WERI-Rb-1 (cell line): ENCODE measurements around the gene CDHR4.
"Not testable (repeated sequence)": the region's sequence is repeated elsewhere in the genome, so short reads cannot be mapped to it uniquely, and the experiment has no call there.

ENCODE experiments used
- DNase-seq: peaks from one replicate; pipeline ENCODE4 v3.0.0-alpha.2; 2020
- H3K27ac ChIP-seq: fragments of 250-450 bp; sonication (Bioruptor Pico); 2 replicates; pipeline ENCODE4 v1.5.1; 2020; ENCODE audit warnings: mild to moderate bottlenecking, moderate library complexity
- H3K27me3 ChIP-seq: fragments of 250-450 bp; sonication (Bioruptor Pico); 2 replicates; pipeline ENCODE4 v1.5.1; 2021; ENCODE audit warnings: mild to moderate bottlenecking, low read depth, moderate library complexity; ENCODE audit not compliant: insufficient read depth, severe bottlenecking
- H3K36me3 ChIP-seq: fragments of 250-450 bp; sonication (Bioruptor Pico); 2 replicates; pipeline ENCODE4 v1.5.1; 2020; ENCODE audit warnings: mild to moderate bottlenecking, moderate library complexity
- H3K4me3 ChIP-seq: 2 replicates; pipeline ENCODE4 v1.5.1; 2011; ENCODE audit warnings: low read depth, mild to moderate bottlenecking, control low read depth, low read length
- H3K9me3 ChIP-seq: fragments of 250-450 bp; sonication (Bioruptor Pico); 2 replicates; pipeline ENCODE4 v1.5.1; 2021; ENCODE audit warnings: mild to moderate bottlenecking, moderate library complexity; ENCODE audit not compliant: severe bottlenecking
- CTCF ChIP-seq: IDR thresholded peaks from 2 replicates; pipeline ENCODE4 v1.5.1; 2011; ENCODE audit warnings: low read depth, mild to moderate bottlenecking, control low read depth, inconsistent platforms, low read length

The CDHR4 gene

GRCh38 chr3:49754536-49754935, 45.1 kb downstream of the CDHR4 start:
- Histone ChIP-seq H3K27ac (no peak overlapping the region), H3K36me3 (peaks cover 3% of the 10 kb centered on the region), H3K4me3 (no peak overlapping the region), H3K27me3 (no peaks in the 10 kb centered on the region), H3K9me3 (no peaks in the 10 kb centered on the region)
- TF ChIP-seq CTCF = no peak
- no peak for DNase-seq

GRCh38 chr3:49751501-49751900, 48.2 kb downstream of the CDHR4 start:
- no peaks in the 10 kb centered on the region for H3K27me3 ChIP-seq
- TF ChIP-seq CTCF = no peak
- no peak overlapping the region for H3K27ac ChIP-seq
- DNase-seq = no peak
- no peak overlapping the region for H3K4me3 ChIP-seq
- no peaks in the 10 kb centered on the region for H3K9me3 ChIP-seq
- peaks cover 26% of the 10 kb centered on the region for H3K36me3 ChIP-seq

GRCh38 chr3:49750056-49750455, 49.6 kb downstream of the CDHR4 start:
- no peak overlapping the region for H3K27ac ChIP-seq
- no peaks in the 10 kb centered on the region for H3K27me3 ChIP-seq
- no peak overlapping the region for H3K4me3 ChIP-seq
- DNase-seq = no peak
- no peak for TF ChIP-seq CTCF
- no peaks in the 10 kb centered on the region for H3K9me3 ChIP-seq
- H3K36me3 ChIP-seq = peaks cover 26% of the 10 kb centered on the region

GRCh38 chr3:49748874-49749273, 50.8 kb downstream of the CDHR4 start:
- not testable (repeated sequence) for H3K27ac ChIP-seq, H3K27me3 ChIP-seq, H3K4me3 ChIP-seq, DNase-seq, H3K9me3 ChIP-seq
- H3K36me3 ChIP-seq = peaks cover 33% of the 10 kb centered on the region

- Histone ChIP-seq H3K27ac (no peak overlapping the region), H3K4me3 (no peak overlapping the region), H3K27me3 (no peaks in the 10 kb centered on the region), H3K36me3 (peaks cover 39% of the 10 kb centered on the region), H3K9me3 (no peaks in the 10 kb centered on the region)
- DNase-seq = no peak
- TF ChIP-seq CTCF = no peak
Measured at GRCh38 chr3:49747792-49748480, 51.7 kb downstream of the CDHR4 start.

GRCh38 chr3:49745986-49746385, 53.7 kb downstream of the CDHR4 start:
- Histone ChIP-seq H3K27me3 (no peaks in the 10 kb centered on the region), H3K4me3 (no peak overlapping the region), H3K27ac (no peak overlapping the region), H3K9me3 (no peaks in the 10 kb centered on the region), H3K36me3 (peaks cover 52% of the 10 kb centered on the region)
- no peak for TF ChIP-seq CTCF
- DNase-seq = no peak
